Stomach (tissue), 4 donors: ENCODE results near the gene ZNF675.

ENCODE experiments used
- CTCF ChIP-seq, 7 experiments: fragments of 450-650 bp in 4 of 7; fragments of 200-600 bp in 3 of 7; sonication (generic) in 3 of 7; IDR thresholded peaks; one replicate each; pipeline ENCODE4 v1.5.1; 2016 to 2019; ENCODE audit warnings: antibody characterized with exemption in 7 of 7, control low read depth in 2 of 7, mild to moderate bottlenecking in 1 of 7
- EP300 ChIP-seq: sonication (generic); formaldehyde crosslinking; IDR thresholded peaks from one replicate; pipeline ENCODE4 v1.6.1; 2017; ENCODE audit warnings: antibody characterized with exemption
- POLR2A ChIP-seq, 4 donors: fragments of 450-650 bp; IDR thresholded peaks; one replicate each; pipeline ENCODE4 v1.6.1; 2016; ENCODE audit warnings: antibody characterized with exemption in 4 of 4, control low read depth in 2 of 4, mild to moderate bottlenecking in 1 of 4, moderate library complexity in 1 of 4

GRCh38 chr19:23686621-23687423 is at the start of gene ZNF675:
- peak in 1 of 7 experiments; percentile 5 for TF ChIP-seq CTCF (IDR thresholded peaks at IDR 0.05)
- TF ChIP-seq POLR2A (IDR thresholded peaks at IDR 0.05): no peak
- no peak for TF ChIP-seq EP300
